Neuronal stem cell (in vitro differentiated cells): ENCODE results near the gene C7.

Source experiments
- DNase-seq: peaks from one replicate; pipeline ENCODE4 v3.0.0-alpha.2; 2013; ENCODE audit warnings: low spot score
- H2AFZ ChIP-seq: one replicate; pipeline ENCODE4 v1.6.1; 2013; ENCODE audit warnings: mild to moderate bottlenecking, low read length, inconsistent platforms
- H2AK5ac ChIP-seq: 2 replicates; pipeline ENCODE4 v1.6.1; 2013; ENCODE audit warnings: low read depth, mild to moderate bottlenecking, inconsistent platforms, low read length, moderate library complexity, mixed read lengths
- H2BK120ac ChIP-seq: 2 replicates; pipeline ENCODE4 v1.6.1; 2013; ENCODE audit warnings: low read depth, mild to moderate bottlenecking, inconsistent platforms, low read length, moderate library complexity, mixed read lengths
- H2BK12ac ChIP-seq: one replicate; pipeline ENCODE4 v1.6.1; 2013; ENCODE audit warnings: low read length, inconsistent platforms
- H2BK15ac ChIP-seq: 2 replicates; pipeline ENCODE4 v1.6.1; 2013; ENCODE audit warnings: mild to moderate bottlenecking, low read length, inconsistent platforms, mixed read lengths
- H2BK5ac ChIP-seq: one replicate; pipeline ENCODE4 v1.6.1; 2013; ENCODE audit warnings: inconsistent platforms, mild to moderate bottlenecking, low read length, moderate library complexity
- H3K14ac ChIP-seq: one replicate; pipeline ENCODE4 v1.6.1; 2013; ENCODE audit warnings: low read length, inconsistent platforms
- H3K18ac ChIP-seq: 2 replicates; pipeline ENCODE4 v1.6.1; 2013; ENCODE audit warnings: low read length, inconsistent platforms
- H3K23ac ChIP-seq: 2 replicates; pipeline ENCODE4 v1.6.1; 2013; ENCODE audit warnings: low read depth, mild to moderate bottlenecking, mixed read lengths, low read length, inconsistent platforms; ENCODE audit not compliant: poor library complexity
- H3K27ac ChIP-seq: replicated peaks from 3 replicates; pipeline ENCODE4 v1.5.1; 2013; ENCODE audit warnings: low read length, inconsistent platforms
- H3K27me3 ChIP-seq, 3 experiments: 2 replicates each; pipeline ENCODE4 v1.6.1; 2013; ENCODE audit warnings: low read length in 3 of 3, mild to moderate bottlenecking in 2 of 3, inconsistent platforms in 1 of 3, low read depth in 1 of 3, mixed read lengths in 1 of 3, moderate library complexity in 1 of 3; ENCODE audit not compliant: control insufficient read depth in 3 of 3, insufficient read depth in 3 of 3
- H3K36me3 ChIP-seq, 2 donors: replicated peaks in 1 of 2; 2 replicates each; pipeline ENCODE4 v1.6.1; 2013; ENCODE audit warnings: low read length in 2 of 2; ENCODE audit not compliant: control insufficient read depth in 2 of 2, insufficient read depth in 2 of 2
- H3K4ac ChIP-seq: 2 replicates; pipeline ENCODE4 v1.6.1; 2013; ENCODE audit warnings: inconsistent platforms, mild to moderate bottlenecking, low read length, moderate library complexity
- H3K4me1 ChIP-seq, 2 donors: 1 replicate in 1 of 2; 2 replicates in 1 of 2; pipeline ENCODE4 v1.6.1; 2013; ENCODE audit warnings: low read length in 2 of 2, low read depth in 1 of 2; ENCODE audit not compliant: control insufficient read depth in 2 of 2, insufficient read depth in 1 of 2
- H3K4me2 ChIP-seq: one replicate; pipeline ENCODE4 v1.6.1; 2013; ENCODE audit warnings: mild to moderate bottlenecking, low read length, inconsistent platforms; ENCODE audit not compliant: insufficient read depth, poor library complexity, severe bottlenecking
- H3K4me3 ChIP-seq, 2 donors: 2 replicates each; pipeline ENCODE4 v1.5.1; 2013; ENCODE audit warnings: low read length in 2 of 2, mild to moderate bottlenecking in 2 of 2, inconsistent platforms in 1 of 2, moderate library complexity in 1 of 2
- H3K79me1 ChIP-seq: one replicate; pipeline ENCODE4 v1.6.1; 2013; ENCODE audit warnings: low read depth, mild to moderate bottlenecking, inconsistent platforms, low read length, moderate library complexity
- H3K9ac ChIP-seq: one replicate; pipeline ENCODE4 v1.6.1; 2013; ENCODE audit warnings: mild to moderate bottlenecking, low read depth, low read length, inconsistent platforms; ENCODE audit not compliant: poor library complexity
- H3K9me3 ChIP-seq, 2 donors: replicated peaks in 1 of 2; 2 replicates each; pipeline versions ENCODE3 to v1.6.1; 2013; ENCODE audit warnings: low read length in 2 of 2, mild to moderate bottlenecking in 2 of 2, inconsistent platforms in 1 of 2, low read depth in 1 of 2, mixed read lengths in 1 of 2, moderate library complexity in 1 of 2; ENCODE audit not compliant: control insufficient read depth in 2 of 2, insufficient read depth in 1 of 2
- H4K8ac ChIP-seq: one replicate; pipeline ENCODE4 v1.6.1; 2013; ENCODE audit warnings: low read depth, mild to moderate bottlenecking, inconsistent platforms, low read length, moderate library complexity
- H4K91ac ChIP-seq: one replicate; pipeline ENCODE4 v1.6.1; 2013; ENCODE audit warnings: low read length, low read depth, mild to moderate bottlenecking, inconsistent platforms; ENCODE audit not compliant: poor library complexity
- WGBS, 2 donors: extraction: QIAGEN DNeasy Blood & Tissue Kit; methylation state at CpG; one replicate each; pipeline ENCODE4 v1.1.7; 2013; ENCODE audit warnings: missing lambda C conversion rate in 2 of 2, mixed read lengths in 1 of 2; ENCODE audit not compliant: insufficient read length in 2 of 2, insufficient replicate concordance in 1 of 2; ENCODE audit errors: extremely low coverage in 2 of 2; 5-methylcytosine and 5-hydroxymethylcytosine counted together

C7 gene

GRCh38 chr5:40937075-40937474 is 27.8 kb downstream of the C7 start:
- H2AK5ac ChIP-seq: no peak overlapping the region
- no peak overlapping the region for H2BK15ac ChIP-seq
- no peak overlapping the region for H3K23ac ChIP-seq
- H3K9ac ChIP-seq: no peak overlapping the region
- H3K4me1 ChIP-seq: no peaks in the 10 kb centered on the region
- H2BK12ac ChIP-seq: no peak overlapping the region
- no peaks in the 10 kb centered on the region for H3K79me1 ChIP-seq
- no peak overlapping the region for H3K18ac ChIP-seq
- no peak overlapping the region for H3K27ac ChIP-seq
- no peak overlapping the region for H3K4me2 ChIP-seq
- no peak overlapping the region for H4K8ac ChIP-seq
- DNase-seq: no peak
- no peaks in the 10 kb centered on the region for H3K36me3 ChIP-seq
- no peak overlapping the region for H3K4me3 ChIP-seq
- H3K9me3 ChIP-seq: no peaks in the 10 kb centered on the region
- no peak overlapping the region for H3K14ac ChIP-seq
- H3K27me3 ChIP-seq: no peaks in the 10 kb centered on the region
- WGBS, 2 donors: no CpG with 5 or more reads among the region's 1 CpG
- no peak overlapping the region for H4K91ac ChIP-seq
- H2BK5ac ChIP-seq: no peak overlapping the region
- H2AFZ ChIP-seq: no peak overlapping the region
- no peak overlapping the region for H3K4ac ChIP-seq
- H2BK120ac ChIP-seq: no peak overlapping the region

- H3K4me2 ChIP-seq: no peak overlapping the region
- no peak for DNase-seq
- H3K18ac ChIP-seq: no peak overlapping the region
- H3K36me3 ChIP-seq: no peaks in the 10 kb centered on the region
- no peaks in the 10 kb centered on the region for H3K9me3 ChIP-seq
- no peaks in the 10 kb centered on the region for H3K27me3 ChIP-seq
- H4K91ac ChIP-seq: no peak overlapping the region
- no peak overlapping the region for H2AFZ ChIP-seq
- no peaks in the 10 kb centered on the region for H3K79me1 ChIP-seq
- H2BK12ac ChIP-seq: no peak overlapping the region
- no peak overlapping the region for H2AK5ac ChIP-seq
- no peak overlapping the region for H3K4me3 ChIP-seq
- no peak overlapping the region for H3K14ac ChIP-seq
- no peak overlapping the region for H2BK5ac ChIP-seq
- no peak overlapping the region for H2BK15ac ChIP-seq
- no CpG with 5 or more reads among the region's 6 CpGs for WGBS, 2 donors
- no peak overlapping the region for H2BK120ac ChIP-seq
- no peak overlapping the region for H3K27ac ChIP-seq
- H4K8ac ChIP-seq: no peak overlapping the region
- H3K9ac ChIP-seq: no peak overlapping the region
- H3K4ac ChIP-seq: no peak overlapping the region
- H3K4me1 ChIP-seq: no peaks in the 10 kb centered on the region
- no peak overlapping the region for H3K23ac ChIP-seq
Observed at GRCh38 chr5:40939753-40940152, 30.5 kb downstream of the C7 start.

GRCh38 chr5:40945111-40945510 is 35.8 kb downstream of the C7 start:
- Histone ChIP-seq H3K36me3 (no peaks in the 10 kb centered on the region), H4K8ac (no peak overlapping the region), H3K4me2 (no peak overlapping the region), H2BK12ac (no peak overlapping the region), H3K9ac (no peak overlapping the region), H3K27ac (no peak overlapping the region), H3K14ac (no peak overlapping the region), H3K23ac (no peak overlapping the region), H2AFZ (no peak overlapping the region), H3K27me3 (no peaks in the 10 kb centered on the region), H3K79me1 (no peaks in the 10 kb centered on the region), H2BK5ac (no peak overlapping the region), H3K4me1 (no peaks in the 10 kb centered on the region), H2BK15ac (no peak overlapping the region), H2AK5ac (no peak overlapping the region), H2BK120ac (no peak overlapping the region), H3K9me3 (no peaks in the 10 kb centered on the region), H3K4me3 (no peak overlapping the region), H3K4ac (no peak overlapping the region), H4K91ac (no peak overlapping the region), H3K18ac (no peak overlapping the region)
- no CpG with 5 or more reads among the region's 5 CpGs for WGBS, 2 donors
- no peak for DNase-seq

- no peak overlapping the region for H3K4me2 ChIP-seq
- no peaks in the 10 kb centered on the region for H3K27me3 ChIP-seq
- no peak overlapping the region for H2BK12ac ChIP-seq
- no peaks in the 10 kb centered on the region for H3K36me3 ChIP-seq
- H3K9ac ChIP-seq: no peak overlapping the region
- H3K18ac ChIP-seq: no peak overlapping the region
- no peak for DNase-seq
- no peak overlapping the region for H2AK5ac ChIP-seq
- no peak overlapping the region for H4K91ac ChIP-seq
- no peak overlapping the region for H3K4ac ChIP-seq
- no peaks in the 10 kb centered on the region for H3K79me1 ChIP-seq
- no peak overlapping the region for H2AFZ ChIP-seq
- H3K27ac ChIP-seq: no peak overlapping the region
- H4K8ac ChIP-seq: no peak overlapping the region
- no peaks in the 10 kb centered on the region for H3K9me3 ChIP-seq
- no CpG with 5 or more reads among the region's 5 CpGs for WGBS, 2 donors
- H3K4me3 ChIP-seq: no peak overlapping the region
- no peak overlapping the region for H3K14ac ChIP-seq
- no peak overlapping the region for H2BK120ac ChIP-seq
- no peak overlapping the region for H2BK15ac ChIP-seq
- no peak overlapping the region for H3K23ac ChIP-seq
- H2BK5ac ChIP-seq: no peak overlapping the region
- H3K4me1 ChIP-seq: no peaks in the 10 kb centered on the region
Observed at GRCh38 chr5:40955313-40955712, 46.0 kb downstream of the C7 start.
